ENCODE data around the gene ATP11B.

ATP11B gene

DNA sequence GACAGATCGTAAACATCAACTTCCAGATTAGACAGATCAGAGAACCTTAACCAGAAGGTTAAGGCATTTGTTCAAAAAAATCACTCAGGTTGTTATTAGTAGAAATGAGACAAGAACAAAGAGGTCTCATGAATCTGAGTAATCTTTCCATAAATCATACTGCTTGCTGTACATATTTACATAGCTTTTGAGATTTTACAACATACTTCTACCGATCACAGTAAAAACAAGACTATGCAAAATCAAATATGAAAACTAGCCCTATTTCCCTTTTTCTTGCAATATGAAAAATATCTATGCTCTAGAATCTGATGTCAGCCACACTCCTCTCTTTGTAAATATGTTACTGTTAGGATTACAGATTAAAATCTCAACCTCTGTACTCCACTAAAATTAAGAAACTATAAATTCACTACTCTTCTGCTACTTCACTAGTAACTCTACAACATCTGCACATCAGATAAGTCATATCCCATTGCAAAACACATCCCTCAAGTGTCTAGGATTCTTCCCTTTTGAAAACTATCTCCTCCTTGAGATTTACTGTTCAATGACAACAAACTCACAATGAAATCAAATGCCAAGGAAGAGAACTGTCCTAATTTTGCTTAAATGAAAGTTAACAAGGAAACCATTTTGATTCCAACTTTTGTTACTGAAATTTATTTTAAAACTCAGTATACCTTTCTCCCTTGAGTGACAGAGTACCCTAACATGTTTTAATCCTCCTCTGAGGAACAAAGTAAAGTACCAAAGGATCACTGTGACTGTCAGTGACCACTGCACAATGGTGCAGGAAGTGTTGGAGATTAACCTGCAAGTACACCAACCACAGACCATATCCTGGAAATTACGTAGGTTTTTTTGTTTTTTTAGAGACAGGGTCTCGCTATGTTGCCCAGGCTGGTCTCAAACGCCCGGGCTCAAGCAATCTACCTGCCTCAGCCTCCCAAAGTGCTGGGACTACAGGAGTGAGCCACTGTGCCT is 174.2 kb downstream of the ATP11B start:
- no peak for DNase-seq (ENCODE audit: low spot score in 2 of 2)
- Histone ChIP-seq H3K4me3 (no peak overlapping the region), H3K27me3 (ENCODE audit: low read depth) (no peaks in the 10 kb centered on the region), H3K4me1 (peaks cover 11% of the 10 kb centered on the region), H3K9me3 (no peaks in the 10 kb centered on the region), H3K36me3 (replicated peaks) (no peaks in the 10 kb centered on the region; the same call in 1 of the 2 replicates)
- in situ Hi-C loops (cut with MboI; ENCODE audit: low sequenced_read_pairs) = no loop called here

DNA sequence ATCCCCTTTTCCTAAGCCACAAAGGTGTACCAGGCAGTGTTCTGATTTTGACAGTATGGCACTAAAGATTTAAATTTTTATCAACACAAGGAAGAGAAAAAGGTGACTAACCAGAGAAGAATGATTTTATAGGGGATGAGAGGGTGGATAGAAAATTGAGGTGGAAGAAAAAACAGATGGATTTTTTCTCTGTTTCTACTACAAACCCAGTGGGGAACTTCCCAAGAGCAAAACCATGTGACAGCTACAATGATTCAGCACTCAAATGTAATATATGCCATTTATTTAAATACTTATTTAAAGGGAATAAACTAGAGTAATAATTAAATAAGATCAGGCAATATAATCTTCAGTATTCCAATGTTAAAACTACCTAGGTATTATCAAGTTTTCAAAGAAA is 176.0 kb downstream of the ATP11B start:
- H3K9me3 ChIP-seq = no peaks in the 10 kb centered on the region
- no peaks in the 10 kb centered on the region for H3K27me3 ChIP-seq (ENCODE audit: low read depth)
- no peak for DNase-seq (ENCODE audit: low spot score in 2 of 2)
- no peak overlapping the region for H3K4me3 ChIP-seq
- peaks cover 11% of the 10 kb centered on the region for H3K4me1 ChIP-seq
- in situ Hi-C loops (cut with MboI; ENCODE audit: low sequenced_read_pairs) = no loop called here
- no peaks in the 10 kb centered on the region; the same call in 1 of the 2 replicates for H3K36me3 ChIP-seq (replicated peaks)

DNA sequence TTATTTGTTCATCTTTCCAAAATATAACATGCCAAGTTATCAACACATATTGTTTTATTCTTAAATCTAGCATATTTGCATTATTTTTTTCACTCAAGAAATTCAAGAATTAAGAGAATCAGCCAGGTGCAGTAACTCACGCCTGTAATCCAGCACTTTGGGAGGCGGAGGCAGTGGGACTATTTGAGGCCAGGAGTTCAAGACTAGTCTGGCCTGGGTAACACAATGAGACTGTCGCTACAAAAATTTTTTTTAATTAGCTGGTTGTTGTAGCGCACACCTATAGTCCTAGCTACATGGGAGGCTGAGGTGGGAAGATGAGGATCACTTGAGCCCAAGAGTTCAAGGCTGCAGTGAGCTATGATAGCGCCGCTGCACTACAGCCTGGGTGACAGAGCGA is 176.5 kb downstream of the ATP11B start:
- Histone ChIP-seq H3K9me3 (no peaks in the 10 kb centered on the region), H3K27me3 (ENCODE audit: low read depth) (no peaks in the 10 kb centered on the region), H3K4me3 (no peak overlapping the region), H3K4me1 (peaks cover 15% of the 10 kb centered on the region), H3K36me3 (replicated peaks) (no peaks in the 10 kb centered on the region)
- DNase-seq (ENCODE audit: low spot score in 2 of 2) = no peak
- in situ Hi-C loops (cut with MboI; ENCODE audit: low sequenced_read_pairs) = no loop called here

- peaks cover 7% of the 10 kb centered on the region for H3K4me1 ChIP-seq
- in situ Hi-C loops (cut with MboI; ENCODE audit: low sequenced_read_pairs) = no loop called here
- no peak for DNase-seq (ENCODE audit: low spot score in 2 of 2)
- H3K36me3 ChIP-seq (replicated peaks) = no peaks in the 10 kb centered on the region
- H3K27me3 ChIP-seq (ENCODE audit: low read depth) = no peaks in the 10 kb centered on the region
- H3K4me3 ChIP-seq = no peak overlapping the region
- H3K9me3 ChIP-seq = no peaks in the 10 kb centered on the region
Observed at GRCh38 chr3:182970811-182971418, 177.6 kb downstream of the ATP11B start.
